ENCODE results near the gene MGAT3. TPM values are rescaled to one million over a fixed set of nuclear protein-coding genes. Genes with fewer than 3 reads are reported as not detected.
"Not testable (repeated sequence)": the region's sequence is repeated elsewhere in the genome, so short reads cannot be mapped to it uniquely, and the experiment has no call there.

MGAT3 gene
- total RNA-seq, 2 experiments from 2014 or later: 0.17 TPM; not detected in 1

- intact Hi-C loops (cut with DNase I, micrococcal nuclease): loop anchor here (1.0 kb wide), 3 partner anchors 12 to 201 kb away; partner anchors contain the start of genes RPS19BP1 (in 2 of the 2), MIEF1 (in 1 of the 2) and RPL3 (in 1 of the 2)
- H3K4me3 ChIP-seq (ENCODE audit: low read length): peak within 1 kb of the TSS; percentile 100
- H3K9me3 ChIP-seq (ENCODE audit: control insufficient read depth in 1 of 2, insufficient read depth in 1 of 2, low read length in 2 of 2): no peaks in the 10 kb centered on the region
- Mint-ChIP-seq H3K36me3 (ENCODE audit: low read depth) (peaks cover 72% of the 10 kb centered on the region), H3K27ac (peak within 1 kb of the TSS; percentile 98), H3K4me3 (peak within 1 kb of the TSS; percentile 97), H3K9me3 (no peaks in the 10 kb centered on the region), H3K27me3 (peaks cover 5% of the 10 kb centered on the region), H3K4me1 (ENCODE audit: low read depth) (peaks cover 59% of the 10 kb centered on the region)
- TF ChIP-seq, protein P1, sequence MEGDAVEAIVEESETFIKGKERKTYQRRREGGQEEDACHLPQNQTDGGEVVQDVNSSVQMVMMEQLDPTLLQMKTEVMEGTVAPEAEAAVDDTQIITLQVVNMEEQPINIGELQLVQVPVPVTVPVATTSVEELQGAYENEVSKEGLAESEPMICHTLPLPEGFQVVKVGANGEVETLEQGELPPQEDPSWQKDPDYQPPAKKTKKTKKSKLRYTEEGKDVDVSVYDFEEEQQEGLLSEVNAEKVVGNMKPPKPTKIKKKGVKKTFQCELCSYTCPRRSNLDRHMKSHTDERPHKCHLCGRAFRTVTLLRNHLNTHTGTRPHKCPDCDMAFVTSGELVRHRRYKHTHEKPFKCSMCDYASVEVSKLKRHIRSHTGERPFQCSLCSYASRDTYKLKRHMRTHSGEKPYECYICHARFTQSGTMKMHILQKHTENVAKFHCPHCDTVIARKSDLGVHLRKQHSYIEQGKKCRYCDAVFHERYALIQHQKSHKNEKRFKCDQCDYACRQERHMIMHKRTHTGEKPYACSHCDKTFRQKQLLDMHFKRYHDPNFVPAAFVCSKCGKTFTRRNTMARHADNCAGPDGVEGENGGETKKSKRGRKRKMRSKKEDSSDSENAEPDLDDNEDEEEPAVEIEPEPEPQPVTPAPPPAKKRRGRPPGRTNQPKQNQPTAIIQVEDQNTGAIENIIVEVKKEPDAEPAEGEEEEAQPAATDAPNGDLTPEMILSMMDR (IDR thresholded peaks at IDR 0.05): no peak
- peaks cover 54% of the 10 kb centered on the region for H3K4me1 ChIP-seq (ENCODE audit: insufficient read depth, low read length)
- ATAC-seq (ENCODE audit: poor library complexity) (peak; percentile 51), DNase-seq (peak in 13 of 14 experiments; percentile 90 to 99 (median 94))
- H3K27me3 ChIP-seq (ENCODE audit: control insufficient read depth in 1 of 2, insufficient read depth in 2 of 2, low read length in 2 of 2): no peaks in the 10 kb centered on the region
- peaks cover 50% of the 10 kb centered on the region for H3K36me3 ChIP-seq (ENCODE audit: insufficient read depth, low read length)
- CTCF ChIA-PET: interaction anchor here (0.5 to 8.4 kb wide), 5 partner anchors 10 to 606 kb away, joined by 3 to 69 read pairs (median 4); partner anchors contain the start of genes RPL3 and RPS19BP1
- POLR2A ChIA-PET: interaction anchor here (0.6 to 5.7 kb wide), 43 partner anchors 10 to 1431 kb away, joined by 3 to 129 read pairs (median 4); partner anchors contain the start of genes GTPBP1, MIEF1, RBX1 and RPL3
- peak within 1 kb of the TSS; percentile 92 to 95 for H3K27ac ChIP-seq (ENCODE audit: low read depth in 1 of 2, low read length in 2 of 2)
These were observed 63.7 kb downstream of the MGAT3 start, which contains the start of gene ATF4 for GRCh38 chr22:39520226-39521105. Gene ATF4, plus strand, starts transcription at chr22:39520562. Its CDS starts 884 bp downstream, at chr22:39521446.

GRCh38 chr22:39521106-39521885 lies 64.5 kb downstream of the MGAT3 start:
- CTCF ChIA-PET: interaction anchor here (0.5 to 8.4 kb wide), 2 partner anchors 9 to 605 kb away, joined by 4 to 69 read pairs; partner anchors contain the start of gene RPS19BP1
- intact Hi-C loops (cut with DNase I, micrococcal nuclease); H3K27me3 ChIP-seq (ENCODE audit: control insufficient read depth in 1 of 2, insufficient read depth in 2 of 2, low read length in 2 of 2); H3K9me3 Mint-ChIP-seq; ATAC-seq (ENCODE audit: poor library complexity); H3K27me3 Mint-ChIP-seq; H3K9me3 ChIP-seq (ENCODE audit: control insufficient read depth in 1 of 2, insufficient read depth in 1 of 2, low read length in 2 of 2): not testable (repeated sequence)
- POLR2A ChIA-PET: interaction anchor here (0.6 to 5.7 kb wide), 8 partner anchors 9 to 523 kb away, joined by 3 to 129 read pairs (median 24); partner anchors contain the start of genes MIEF1, RPL3 and RPS19BP1
- Mint-ChIP-seq H3K36me3 (ENCODE audit: low read depth) (peaks cover 70% of the 10 kb centered on the region), H3K27ac (peak overlapping the region; percentile 98), H3K4me1 (ENCODE audit: low read depth) (peaks cover 62% of the 10 kb centered on the region), H3K4me3 (peak overlapping the region; percentile 97)
- peak overlapping the region; percentile 100 for H3K4me3 ChIP-seq (ENCODE audit: low read length)
- peaks cover 62% of the 10 kb centered on the region for H3K4me1 ChIP-seq (ENCODE audit: insufficient read depth, low read length)
- DNase-seq: peak in 1 of 14 experiments; percentile 82
- peak overlapping the region; percentile 92 to 95 for H3K27ac ChIP-seq (ENCODE audit: low read depth in 1 of 2, low read length in 2 of 2)
- peaks cover 41% of the 10 kb centered on the region for H3K36me3 ChIP-seq (ENCODE audit: insufficient read depth, low read length)

GRCh38 chr22:39522091-39522490 lies 65.3 kb downstream of the MGAT3 start:
- DNase-seq; ATAC-seq (ENCODE audit: poor library complexity); intact Hi-C loops (cut with DNase I, micrococcal nuclease); H3K27me3 ChIP-seq (ENCODE audit: control insufficient read depth in 1 of 2, insufficient read depth in 2 of 2, low read length in 2 of 2); H3K27me3 Mint-ChIP-seq; H3K9me3 ChIP-seq (ENCODE audit: control insufficient read depth in 1 of 2, insufficient read depth in 1 of 2, low read length in 2 of 2); H3K9me3 Mint-ChIP-seq: not testable (repeated sequence)
- H3K4me3 Mint-ChIP-seq: peak overlapping the region; percentile 97
- ChIA-PET CTCF (interaction anchor here (1.3 to 1.6 kb wide), 2 partner anchors 8 to 26 kb away, joined by 4 to 11 read pairs; no protein-coding TSS in a partner anchor), POLR2A (interaction anchor here (0.7 to 5.7 kb wide), 10 partner anchors 8 to 522 kb away, joined by 3 to 129 read pairs (median 4); partner anchors contain the start of genes MIEF1, RPL3, RPS19BP1 and TAB1)
- H3K4me1 Mint-ChIP-seq (ENCODE audit: low read depth): peaks cover 67% of the 10 kb centered on the region
- H3K4me1 ChIP-seq (ENCODE audit: insufficient read depth, low read length): peaks cover 70% of the 10 kb centered on the region
- peaks cover 37% of the 10 kb centered on the region for H3K36me3 ChIP-seq (ENCODE audit: insufficient read depth, low read length)
- H3K36me3 Mint-ChIP-seq (ENCODE audit: low read depth): peaks cover 73% of the 10 kb centered on the region
- H3K27ac ChIP-seq (ENCODE audit: low read depth in 1 of 2, low read length in 2 of 2): peak overlapping the region in 1 of 2 donors; percentile 15
- peak overlapping the region; percentile 98 for H3K27ac Mint-ChIP-seq
- H3K4me3 ChIP-seq (ENCODE audit: low read length): peak overlapping the region; percentile 100
